HG02973 (cell line): ENCODE measurements around the gene MARS1.
"Not testable (repeated sequence)": the region's sequence is repeated elsewhere in the genome, so short reads cannot be mapped to it uniquely, and the experiment has no call there.

Experiments used
- ATAC-seq: cut with Tn5 transposase; IDR thresholded peaks from one replicate; pipeline ENCODE4 v1.9.1; 2021; ENCODE audit warnings: moderate library complexity; ENCODE audit not compliant: unreplicated experiment

Gene MARS1

DNA sequence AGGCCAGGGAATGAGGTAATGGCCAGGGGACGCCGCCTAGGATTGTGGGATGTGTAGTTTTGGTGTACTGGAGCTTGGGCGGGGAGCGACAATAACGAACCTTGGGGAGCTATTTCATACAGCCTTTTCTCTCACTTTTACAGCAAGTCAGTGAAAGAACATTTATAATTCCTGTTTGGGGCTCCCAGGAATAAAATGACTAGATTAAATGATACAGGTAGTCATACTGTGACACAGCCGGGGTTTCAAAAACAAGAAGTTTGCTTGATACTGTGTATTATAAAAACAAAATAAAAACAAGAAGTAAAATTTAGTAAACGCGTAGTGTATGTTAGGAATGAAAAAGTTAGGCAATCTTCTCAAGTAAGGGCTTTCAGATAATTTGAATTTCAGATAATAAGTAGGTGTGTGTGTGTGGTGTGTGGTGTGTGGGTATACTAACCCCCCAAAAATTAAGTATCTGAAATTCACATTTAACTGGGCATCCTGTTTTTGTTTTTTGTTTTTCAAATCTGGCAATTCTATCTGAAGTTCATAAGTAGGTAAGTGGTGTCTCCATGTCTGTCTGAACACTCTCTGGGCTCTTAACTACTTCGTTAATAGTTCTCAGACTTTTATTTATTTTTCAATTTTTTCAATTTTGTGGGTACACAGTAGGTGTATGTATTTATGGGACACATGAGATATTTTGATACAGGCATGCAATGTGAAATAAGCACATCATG is 59.6 kb downstream of the MARS1 start:
- ATAC-seq = no peak

DNA sequence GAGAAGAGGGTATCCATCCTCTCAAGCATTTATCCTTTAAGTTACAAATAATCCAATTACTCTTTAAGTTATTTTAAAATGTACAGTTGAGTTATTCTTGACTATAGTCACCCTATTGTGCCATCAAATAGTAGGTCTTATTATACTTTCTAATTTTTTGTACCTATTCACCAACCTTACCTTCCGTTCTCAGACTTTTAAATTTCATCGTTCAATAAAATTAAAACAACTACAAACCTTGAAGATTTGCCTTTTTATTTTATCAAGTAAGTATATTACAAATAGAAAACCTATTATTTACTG is 60.1 kb downstream of the MARS1 start:
- no peak for ATAC-seq

DNA sequence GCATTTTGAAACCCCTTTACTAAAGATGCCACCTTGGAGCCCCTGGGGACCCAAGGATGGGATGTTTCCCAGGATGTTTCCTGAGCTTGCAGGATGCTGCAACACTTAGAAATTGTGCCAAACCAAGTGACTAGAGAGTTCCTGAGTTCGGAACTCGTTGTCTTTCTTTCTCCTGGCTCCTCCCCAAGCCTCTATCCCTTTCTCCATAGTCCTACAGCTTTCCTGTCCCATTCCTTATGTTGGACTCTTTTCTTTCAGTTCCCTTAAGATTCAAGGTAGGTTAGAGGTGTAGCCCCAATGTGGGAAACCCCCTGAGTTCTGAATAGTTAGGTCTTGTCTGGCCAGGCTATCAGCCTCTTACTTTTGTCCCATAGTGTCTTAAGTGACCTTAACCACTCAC is 60.6 kb downstream of the MARS1 start:
- ATAC-seq = no peak

- no peak for ATAC-seq
These were observed 61.5 kb downstream of the MARS1 start for GRCh38 chr12:57549203-57549908.

- ATAC-seq = no peak
These were observed 62.2 kb downstream of the MARS1 start, which contains the start of gene KIF5A for GRCh38 chr12:57549909-57550640. KIF5A (plus strand) TSS chr12:57550044; CDS start chr12:57550272, 228 bp downstream.

- ATAC-seq = no peak
These were observed 63.0 kb downstream of the MARS1 start for GRCh38 chr12:57550641-57551549.

DNA sequence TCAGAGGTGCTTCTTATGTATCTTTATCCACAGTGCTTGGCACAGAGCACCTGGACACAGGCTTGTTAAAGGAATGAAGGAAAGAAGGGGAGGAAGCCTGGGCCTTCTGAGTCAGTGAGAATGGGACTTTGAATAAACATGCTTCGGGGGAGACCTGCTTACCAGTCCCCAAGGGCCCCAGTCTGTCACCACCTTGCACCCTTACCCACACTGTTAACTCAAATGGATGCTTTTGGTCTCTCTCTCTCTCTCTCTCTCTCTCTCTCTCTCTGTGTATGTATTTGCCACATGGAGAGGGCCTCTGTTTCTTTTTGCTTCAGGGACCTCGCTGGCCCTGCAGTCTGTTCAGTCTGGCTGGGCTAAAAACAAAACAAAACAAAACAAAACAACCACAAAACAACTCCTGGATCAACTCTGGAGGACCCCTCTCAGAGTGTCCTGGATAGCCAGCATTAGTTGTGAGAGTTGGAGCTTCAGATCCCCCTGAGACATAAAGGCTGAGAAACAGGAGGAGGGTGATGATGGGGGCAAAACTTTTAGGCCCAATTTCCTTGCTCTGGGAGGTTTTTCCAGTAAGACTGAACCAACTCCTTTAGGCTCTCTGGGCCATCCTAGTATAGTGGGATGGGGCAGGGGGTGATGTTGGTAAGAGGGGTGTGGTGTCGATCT is 63.9 kb downstream of the MARS1 start:
- no peak for ATAC-seq

DNA sequence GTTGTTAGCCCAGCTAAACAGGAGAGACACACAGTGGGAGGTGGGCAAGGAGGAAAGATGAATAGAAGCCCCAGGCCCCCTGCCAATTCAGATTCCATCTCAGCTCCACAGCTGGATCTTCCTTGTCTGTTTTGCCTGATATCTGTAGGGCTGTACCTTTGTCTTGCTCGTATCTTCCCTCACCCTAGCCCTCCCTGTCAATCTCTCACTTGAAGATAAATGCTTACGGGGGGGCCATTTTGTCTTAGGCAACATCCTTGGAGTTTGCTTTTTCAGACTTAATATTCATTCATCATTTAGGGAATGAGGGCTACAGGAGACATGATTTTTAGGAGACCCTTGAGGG is 64.4 kb downstream of the MARS1 start:
- no peak for ATAC-seq

GRCh38 chr12:57552835-57553313 is 65.0 kb downstream of the MARS1 start:
- ATAC-seq = no peak

- ATAC-seq = no peak
These were observed 65.7 kb downstream of the MARS1 start for GRCh38 chr12:57553343-57554202.

DNA sequence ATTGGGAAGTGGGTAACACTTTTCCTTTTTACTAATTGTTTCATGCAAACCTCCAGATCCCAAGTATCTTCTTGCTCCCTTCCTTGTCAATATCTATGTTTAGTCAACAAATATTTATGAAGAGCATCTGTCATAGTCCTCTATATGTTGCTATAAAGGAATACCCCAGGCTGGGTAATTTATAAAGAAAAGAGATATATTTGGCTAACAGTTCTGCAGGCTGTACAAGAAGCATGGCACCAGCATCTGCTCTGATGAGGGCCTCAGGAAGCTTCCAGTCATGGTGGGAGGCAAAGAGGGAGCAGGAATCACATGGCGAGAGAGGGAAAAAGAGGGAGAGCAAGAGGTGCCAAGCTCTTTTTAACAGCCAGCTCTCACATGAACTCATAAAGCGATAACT is 66.6 kb downstream of the MARS1 start:
- no peak for ATAC-seq

- no peak for ATAC-seq
These were observed 67.0 kb downstream of the MARS1 start for GRCh38 chr12:57554897-57555296.

DNA sequence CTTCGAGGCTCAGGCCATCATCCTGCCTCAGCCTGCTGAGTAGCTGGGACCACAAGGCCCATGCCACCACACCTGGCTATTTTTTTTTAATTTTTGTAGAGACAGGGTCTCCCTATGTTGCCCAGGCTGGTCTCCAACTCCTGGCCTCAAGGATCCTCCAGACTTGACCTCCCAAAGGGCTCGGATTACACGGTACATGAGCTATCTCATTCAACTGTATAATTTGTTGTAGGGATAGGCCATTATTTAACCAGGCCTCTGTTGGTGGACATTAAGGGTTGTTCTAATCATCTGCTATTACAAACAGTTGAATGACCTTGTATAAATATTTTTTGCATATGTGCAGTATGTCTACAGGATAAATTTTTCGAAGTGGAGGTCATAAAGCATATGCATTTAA is 71.0 kb downstream of the MARS1 start:
- ATAC-seq = no peak

DNA sequence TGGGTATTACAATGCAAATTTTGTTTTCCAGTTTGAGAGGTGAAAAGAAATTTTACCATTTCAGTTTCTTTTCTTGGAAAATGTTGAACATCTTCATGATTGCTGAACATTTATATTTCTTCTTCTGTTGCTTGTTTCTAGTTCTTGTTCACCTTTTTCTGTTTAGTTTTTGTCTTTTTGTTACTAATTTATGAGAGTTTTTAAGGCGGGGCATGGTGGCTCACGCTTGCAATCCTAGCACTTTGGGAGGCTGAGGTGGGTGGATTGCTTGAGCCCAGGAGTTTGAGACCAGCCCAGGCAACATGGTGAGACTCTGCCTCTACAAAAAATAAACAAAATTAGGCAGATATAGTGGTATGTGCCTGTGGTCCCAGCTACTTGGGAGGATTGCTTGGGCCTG is 72.6 kb downstream of the MARS1 start:
- ATAC-seq = no peak

GRCh38 chr12:57561117-57561516 is 73.2 kb downstream of the MARS1 start:
- not testable (repeated sequence) for ATAC-seq

DNA sequence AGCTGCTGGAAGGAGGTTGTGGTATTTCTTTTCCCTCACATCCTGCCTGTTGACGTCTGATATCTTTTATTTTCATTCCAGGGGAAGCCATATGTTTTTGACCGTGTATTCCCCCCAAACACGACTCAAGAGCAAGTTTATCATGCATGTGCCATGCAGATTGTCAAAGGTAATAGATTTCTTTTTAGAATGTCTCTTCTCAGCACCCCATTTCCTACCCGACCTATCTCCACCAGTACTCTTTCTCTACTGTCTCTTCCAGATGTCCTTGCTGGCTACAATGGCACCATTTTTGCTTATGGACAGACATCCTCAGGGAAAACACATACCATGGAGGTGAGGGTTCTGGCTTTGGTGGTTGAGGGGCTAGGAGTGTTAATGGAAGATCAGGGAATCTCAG is 75.5 kb downstream of the MARS1 start:
- no peak for ATAC-seq

DNA sequence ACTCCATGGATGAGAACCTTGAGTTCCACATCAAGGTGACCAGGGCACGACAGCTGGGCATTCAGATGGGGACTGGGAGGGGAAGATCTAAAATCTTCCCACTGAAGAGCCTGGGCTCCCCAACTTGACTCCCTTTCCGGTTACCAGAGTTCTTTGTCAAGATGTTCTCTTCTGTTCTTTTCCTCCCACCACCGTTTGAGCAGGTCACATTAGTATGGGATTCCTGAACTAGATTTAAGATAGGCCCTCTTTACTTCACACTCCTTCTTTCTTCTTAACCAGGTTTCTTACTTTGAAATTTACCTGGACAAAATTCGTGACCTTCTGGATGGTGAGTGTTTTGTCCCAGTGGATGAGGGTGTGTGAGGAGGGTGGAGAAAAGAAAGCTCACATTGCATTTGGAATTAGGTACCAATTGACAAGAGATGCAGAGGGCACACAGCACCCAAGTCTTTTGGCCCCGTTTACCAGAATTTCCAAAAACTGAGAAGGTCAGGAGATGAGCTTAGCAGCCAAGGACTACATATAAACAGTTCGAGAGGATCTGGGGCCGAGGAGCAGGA is 76.4 kb downstream of the MARS1 start:
- no peak for ATAC-seq
